HUES64 (cell line): ENCODE results near the gene CCDC73. TPM values are rescaled to one million over a fixed set of nuclear protein-coding genes. Genes with fewer than 3 reads are reported as not detected.

Source experiments
- H3K27ac ChIP-seq: 2 replicates; pipeline ENCODE4 v1.7.0; 2013; ENCODE audit warnings: low read depth, low read length, inconsistent platforms
- H3K27me3 ChIP-seq: 2 replicates; pipeline ENCODE4 v1.6.1; 2013; ENCODE audit warnings: mild to moderate bottlenecking, low read length; ENCODE audit not compliant: insufficient read depth
- H3K36me3 ChIP-seq: 2 replicates; pipeline ENCODE4 v1.6.1; 2013; ENCODE audit warnings: mild to moderate bottlenecking, low read length; ENCODE audit not compliant: insufficient read depth
- H3K4me1 ChIP-seq: 2 replicates; pipeline ENCODE4 v1.6.1; 2013; ENCODE audit warnings: mild to moderate bottlenecking, low read length, moderate library complexity; ENCODE audit not compliant: insufficient read depth
- H3K4me3 ChIP-seq: 2 replicates; pipeline ENCODE4 v1.5.1; 2013; ENCODE audit warnings: mild to moderate bottlenecking, low read length, moderate library complexity
- H3K9ac ChIP-seq: 2 replicates; pipeline ENCODE4 v1.6.1; 2013; ENCODE audit warnings: mild to moderate bottlenecking, low read depth, low read length
- H3K9me3 ChIP-seq: 2 replicates; pipeline ENCODE4 v1.6.1; 2013; ENCODE audit warnings: low read depth, low read length; ENCODE audit not compliant: insufficient read depth
- WGBS: fragments of 150-250, 120-280 bp; methylation state at CpG from one replicate; pipeline ENCODE4 v1.1.7; 2013; ENCODE audit warnings: missing lambda C conversion rate; 5-methylcytosine and 5-hydroxymethylcytosine counted together
- polyA plus RNA-seq, 2 experiments: library from polyadenylated mRNA; stranded (reverse); fragments of 50-300 nt; gene quantifications; one replicate each; pipeline ENCODE4 v1.2.3, GENCODE V29; 2013

Gene CCDC73
- not detected for polyA plus RNA-seq (2013, experiment 1 of 2)
- polyA plus RNA-seq (2013, experiment 2 of 2) = not detected

DNA sequence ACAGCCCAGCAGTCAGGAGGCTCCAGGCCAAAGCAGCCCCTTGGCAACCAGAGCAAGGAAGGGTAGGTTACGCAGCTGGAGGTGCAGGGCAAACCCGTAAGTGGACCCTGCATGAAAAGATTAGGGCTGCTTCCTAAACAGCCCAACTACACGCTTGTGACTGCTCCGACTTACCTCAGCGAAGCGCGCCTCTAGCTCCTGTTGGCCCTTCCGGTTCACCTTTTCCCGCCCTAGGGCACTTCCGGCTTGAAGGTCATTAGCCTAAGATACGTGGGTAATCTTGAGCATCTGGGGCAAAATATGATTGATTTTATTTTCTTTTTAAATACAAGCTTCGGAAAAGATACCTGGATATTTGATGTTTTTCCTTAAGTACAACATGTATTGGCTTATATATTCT lies at the start of gene CCDC73:
CCDC73 (minus strand) TSS at position 224 of the 400 bp plus-strand sequence. CDS start 34,419 bp downstream, outside the sequence.
- no peak within 1 kb of the TSS for H3K4me3 ChIP-seq
- WGBS = 95% methylated on average over 11 of the region's 12 CpGs
- H3K27me3 ChIP-seq = no peaks in the 10 kb centered on the region
- no peaks in the 10 kb centered on the region for H3K36me3 ChIP-seq
- H3K27ac ChIP-seq = no peak within 1 kb of the TSS
- no peak within 1 kb of the TSS for H3K9ac ChIP-seq
- no peaks in the 10 kb centered on the region for H3K9me3 ChIP-seq
- no peaks in the 10 kb centered on the region for H3K4me1 ChIP-seq

GRCh38 chr11:32843544-32843943 lies 49.1 kb upstream of the CCDC73 start:
- H3K9me3 ChIP-seq = no peaks in the 10 kb centered on the region
- H3K27me3 ChIP-seq = no peaks in the 10 kb centered on the region
- H3K36me3 ChIP-seq = no peaks in the 10 kb centered on the region
- H3K9ac ChIP-seq = no peak overlapping the region
- H3K4me1 ChIP-seq = peaks cover 5% of the 10 kb centered on the region; the same call in 1 of the 2 replicates
- no peak overlapping the region for H3K27ac ChIP-seq
- WGBS = 89% methylated on average over 2 of the region's 3 CpGs
- no peak overlapping the region for H3K4me3 ChIP-seq

- H3K27me3 ChIP-seq = no peaks in the 10 kb centered on the region
- H3K4me1 ChIP-seq = peaks cover 5% of the 10 kb centered on the region; the same call in 1 of the 2 replicates
- H3K27ac ChIP-seq = no peak overlapping the region
- H3K4me3 ChIP-seq = no peak overlapping the region
- H3K9me3 ChIP-seq = no peaks in the 10 kb centered on the region
- H3K9ac ChIP-seq = no peak overlapping the region
- WGBS = 93% methylated on average over 2 of the region's 2 CpGs
- no peaks in the 10 kb centered on the region for H3K36me3 ChIP-seq
Measured at GRCh38 chr11:32840587-32840986, 46.1 kb upstream of the CCDC73 start.

DNA sequence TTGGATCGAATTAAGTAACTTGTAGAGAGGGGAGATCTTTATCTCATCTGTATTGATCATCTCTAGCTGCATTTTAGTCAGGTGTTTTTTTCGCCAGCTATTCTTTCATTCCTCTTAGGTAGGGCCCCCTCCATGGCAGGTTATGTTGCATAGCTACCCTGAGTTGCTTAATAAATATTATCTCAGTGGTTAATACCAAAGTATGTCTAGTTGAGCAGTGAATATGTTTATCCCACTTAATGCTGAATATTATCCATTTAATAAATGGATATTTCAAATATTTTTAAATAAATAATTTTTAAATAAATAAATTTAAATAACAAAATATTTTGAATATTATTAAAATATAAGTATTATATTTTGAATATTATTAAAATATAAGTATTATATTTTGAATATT lies 44.8 kb upstream of the CCDC73 start:
- H3K9me3 ChIP-seq = no peaks in the 10 kb centered on the region
- no peaks in the 10 kb centered on the region for H3K27me3 ChIP-seq
- H3K36me3 ChIP-seq = no peaks in the 10 kb centered on the region
- H3K9ac ChIP-seq = no peak overlapping the region
- no peak overlapping the region for H3K27ac ChIP-seq
- 100% methylated on average over 1 of the region's 2 CpGs for WGBS
- H3K4me3 ChIP-seq = no peak overlapping the region
- H3K4me1 ChIP-seq = peaks cover 5% of the 10 kb centered on the region; the same call in 1 of the 2 replicates

- H3K9ac ChIP-seq = no peak overlapping the region
- no peak overlapping the region for H3K27ac ChIP-seq
- no CpG with 5 or more reads among the region's 2 CpGs for WGBS
- H3K27me3 ChIP-seq = no peaks in the 10 kb centered on the region
- no peak overlapping the region for H3K4me3 ChIP-seq
- H3K4me1 ChIP-seq = peaks cover 5% of the 10 kb centered on the region; the same call in 1 of the 2 replicates
- H3K36me3 ChIP-seq = no peaks in the 10 kb centered on the region
- no peaks in the 10 kb centered on the region for H3K9me3 ChIP-seq
Measured at GRCh38 chr11:32838505-32839274, 44.2 kb upstream of the CCDC73 start.

- WGBS = 98% methylated on average over 2 of the region's 2 CpGs
- no peak overlapping the region for H3K27ac ChIP-seq
- peaks cover 3% of the 10 kb centered on the region; the same call in 1 of the 2 replicates for H3K27me3 ChIP-seq
- peaks cover 5% of the 10 kb centered on the region; the same call in 1 of the 2 replicates for H3K4me1 ChIP-seq
- H3K36me3 ChIP-seq = no peaks in the 10 kb centered on the region
- H3K9me3 ChIP-seq = no peaks in the 10 kb centered on the region
- H3K9ac ChIP-seq = no peak overlapping the region
- no peak overlapping the region for H3K4me3 ChIP-seq
Measured at GRCh38 chr11:32836946-32837345, 42.5 kb upstream of the CCDC73 start.

DNA sequence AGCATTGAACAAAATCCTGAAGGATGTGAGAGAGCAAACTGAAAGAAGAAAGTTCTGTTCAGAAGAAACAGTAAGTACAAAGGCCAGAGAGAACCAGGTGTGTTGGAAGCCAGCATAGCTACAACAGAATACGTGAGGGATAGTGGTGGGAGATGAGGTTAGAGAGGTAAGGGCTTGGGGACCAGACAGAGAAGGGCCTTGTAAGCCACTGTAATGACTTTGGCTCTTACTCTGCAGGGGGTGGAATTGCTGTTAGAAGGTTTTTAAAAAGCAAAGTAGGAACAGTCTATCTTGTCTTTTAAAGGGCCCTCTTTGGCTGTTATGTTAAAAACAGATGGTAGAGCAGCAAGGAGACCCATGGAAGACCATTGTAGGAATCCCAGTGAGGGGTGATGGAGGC lies 39.5 kb upstream of the CCDC73 start:
- 60% methylated on average over 1 of the region's 1 CpG for WGBS
- Histone ChIP-seq H3K4me3 (no peak overlapping the region), H3K36me3 (no peaks in the 10 kb centered on the region), H3K9me3 (no peaks in the 10 kb centered on the region), H3K9ac (no peak overlapping the region), H3K4me1 (peaks cover 6% of the 10 kb centered on the region; the same call in 1 of the 2 replicates), H3K27ac (no peak overlapping the region), H3K27me3 (peaks cover 28% of the 10 kb centered on the region)

DNA sequence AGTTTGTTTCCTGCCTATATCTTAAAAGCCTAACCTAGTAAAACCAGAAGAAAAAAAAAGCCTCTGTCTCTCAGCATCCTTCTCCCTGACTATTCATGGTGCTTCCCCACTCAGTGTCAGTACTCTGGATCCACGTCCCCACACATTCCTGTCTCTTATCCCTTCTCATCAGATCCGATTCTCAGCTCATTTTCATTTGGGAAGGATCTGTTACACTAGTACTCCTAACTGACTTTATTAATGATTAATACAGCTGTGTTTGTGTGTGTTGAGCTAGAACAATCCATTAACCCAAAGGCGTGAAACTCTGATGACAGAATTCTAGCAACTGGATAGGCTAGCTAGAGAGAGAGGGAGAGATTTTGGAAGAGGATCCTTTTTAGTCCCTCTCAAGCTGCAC lies 36.8 kb upstream of the CCDC73 start:
- H3K9ac ChIP-seq = no peak overlapping the region
- 83% methylated on average over 3 of the region's 3 CpGs for WGBS
- H3K36me3 ChIP-seq = no peaks in the 10 kb centered on the region
- H3K27me3 ChIP-seq = peaks cover 38% of the 10 kb centered on the region
- H3K27ac ChIP-seq = no peak overlapping the region
- H3K4me1 ChIP-seq = 0 out of 2 replicates have a peak, but pooled peaks cover 2% of the 10 kb centered on the region
- no peaks in the 10 kb centered on the region for H3K9me3 ChIP-seq
- H3K4me3 ChIP-seq = no peak overlapping the region

- H3K4me1 ChIP-seq = 0 out of 2 replicates have a peak, but pooled peaks cover 2% of the 10 kb centered on the region
- H3K27me3 ChIP-seq = peaks cover 38% of the 10 kb centered on the region
- H3K27ac ChIP-seq = no peak overlapping the region
- no peaks in the 10 kb centered on the region for H3K9me3 ChIP-seq
- no peak overlapping the region for H3K4me3 ChIP-seq
- H3K36me3 ChIP-seq = no peaks in the 10 kb centered on the region
- 91% methylated on average over 9 of the region's 9 CpGs for WGBS
- H3K9ac ChIP-seq = no peak overlapping the region
Measured at GRCh38 chr11:32830796-32831195, 36.3 kb upstream of the CCDC73 start.

DNA sequence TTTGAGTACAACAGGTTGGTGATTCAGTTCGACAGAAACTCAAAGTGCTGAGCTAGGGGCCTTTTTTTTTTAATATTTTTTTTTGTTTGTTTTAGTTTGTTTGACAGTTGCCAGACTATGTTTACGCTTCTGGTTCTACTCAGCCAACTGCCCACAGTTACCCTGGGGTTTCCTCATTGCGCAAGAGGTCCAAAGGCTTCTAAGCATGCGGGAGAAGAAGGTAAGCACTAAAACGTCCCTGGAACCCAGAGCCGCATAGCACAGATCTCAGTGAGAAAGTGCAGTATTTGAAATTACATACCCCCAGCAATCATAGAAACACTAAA lies 35.9 kb upstream of the CCDC73 start:
- peaks cover 38% of the 10 kb centered on the region for H3K27me3 ChIP-seq
- no peak overlapping the region for H3K27ac ChIP-seq
- no peaks in the 10 kb centered on the region for H3K9me3 ChIP-seq
- H3K4me3 ChIP-seq = peak overlapping the region; percentile 65
- 43% methylated on average over 5 of the region's 6 CpGs for WGBS
- H3K36me3 ChIP-seq = no peaks in the 10 kb centered on the region
- H3K9ac ChIP-seq = no peak overlapping the region; the same call in 1 of the 2 replicates
- H3K4me1 ChIP-seq = 0 out of 2 replicates have a peak, but pooled peaks cover 2% of the 10 kb centered on the region

- H3K9ac ChIP-seq = peak within 1 kb of the TSS; percentile 55; the same call in 1 of the 2 replicates
- H3K36me3 ChIP-seq = no peaks in the 10 kb centered on the region
- peak within 1 kb of the TSS; percentile 65 for H3K4me3 ChIP-seq
- no peaks in the 10 kb centered on the region for H3K9me3 ChIP-seq
- no peak within 1 kb of the TSS for H3K27ac ChIP-seq
- peaks cover 38% of the 10 kb centered on the region for H3K27me3 ChIP-seq
- whole genome bisulfite sequencing = 2% methylated on average over 85 of the region's 85 CpGs
- H3K4me1 ChIP-seq = 0 out of 2 replicates have a peak, but pooled peaks cover 2% of the 10 kb centered on the region
Measured at GRCh38 chr11:32829680-32830412, 35.4 kb upstream of the CCDC73 start, which contains the start of gene PRRG4. Gene PRRG4, plus strand, starts transcription at chr11:32829927. Its CDS starts 603 bp downstream, at chr11:32830530.
